ENCODE measurements around the gene AFG1L.
"Not testable (repeated sequence)": the region's sequence is repeated elsewhere in the genome, so short reads cannot be mapped to it uniquely, and the experiment has no call there.

The AFG1L gene

GRCh38 chr6:108294727-108295625, at the start of gene AFG1L:
AFG1L (plus strand) TSS chr6:108295054; CDS start chr6:108295080, 26 bp downstream.
- peak; percentile 75 for DNase-seq (ENCODE audit: low read depth)

- not testable (repeated sequence) for DNase-seq (ENCODE audit: low read depth)
Measured at GRCh38 chr6:108245095-108245494, 49.8 kb upstream of the AFG1L start.

- no peak for DNase-seq (ENCODE audit: low read depth)
Measured at GRCh38 chr6:108247965-108248536, 46.8 kb upstream of the AFG1L start.

- no peak for DNase-seq (ENCODE audit: low read depth)
Measured at GRCh38 chr6:108250240-108250866, 44.5 kb upstream of the AFG1L start.

GRCh38 chr6:108251252-108251651, 43.6 kb upstream of the AFG1L start:
- DNase-seq (ENCODE audit: low read depth): no peak

- DNase-seq (ENCODE audit: low read depth): no peak
Measured at GRCh38 chr6:108252055-108252454, 42.8 kb upstream of the AFG1L start.

- no peak for DNase-seq (ENCODE audit: low read depth)
Measured at GRCh38 chr6:108253241-108253640, 41.6 kb upstream of the AFG1L start.

GRCh38 chr6:108254433-108255410, 40.1 kb upstream of the AFG1L start:
- DNase-seq (ENCODE audit: low read depth): no peak

GRCh38 chr6:108260126-108260808, 34.6 kb upstream of the AFG1L start:
- peak; percentile 3 for DNase-seq (ENCODE audit: low read depth)

GRCh38 chr6:108260809-108261569, 33.9 kb upstream of the AFG1L start, which contains the start of gene SNX3:
SNX3 (minus strand) TSS chr6:108261040; CDS start chr6:108260921, 119 bp downstream.
- peak; percentile 73 for DNase-seq (ENCODE audit: low read depth)

- no peak for DNase-seq (ENCODE audit: low read depth)
Measured at GRCh38 chr6:108263371-108263770, 31.5 kb upstream of the AFG1L start.

- DNase-seq (ENCODE audit: low read depth): no peak
Measured at GRCh38 chr6:108268845-108269244, 26.0 kb upstream of the AFG1L start.

GRCh38 chr6:108269955-108270354, 24.9 kb upstream of the AFG1L start:
- not testable (repeated sequence) for DNase-seq (ENCODE audit: low read depth)

GRCh38 chr6:108274546-108274945, 20.3 kb upstream of the AFG1L start:
- DNase-seq (ENCODE audit: low read depth): no peak

- DNase-seq (ENCODE audit: low read depth): no peak
Measured at GRCh38 chr6:108275976-108276375, 18.9 kb upstream of the AFG1L start.

- no peak for DNase-seq (ENCODE audit: low read depth)
Measured at GRCh38 chr6:108277295-108277694, 17.6 kb upstream of the AFG1L start.

- no peak for DNase-seq (ENCODE audit: low read depth)
Measured at GRCh38 chr6:108277831-108278230, 17.0 kb upstream of the AFG1L start.

- no peak for DNase-seq (ENCODE audit: low read depth)
Measured at GRCh38 chr6:108285381-108285780, 9.5 kb upstream of the AFG1L start.

GRCh38 chr6:108286366-108286765, 8.5 kb upstream of the AFG1L start:
- DNase-seq (ENCODE audit: low read depth): no peak

- no peak for DNase-seq (ENCODE audit: low read depth)
Measured at GRCh38 chr6:108287373-108287772, 7.5 kb upstream of the AFG1L start.
